Suprapubic skin (tissue), 4 donors: Measurements from ENCODE around the gene PWWP2B. TPM values are rescaled to one million over a fixed set of nuclear protein-coding genes. Genes with fewer than 3 reads are reported as not detected.
A peak's percentile ranks its signal among the peaks of the same experiment; 100 is the strongest.

ENCODE experiments used
- DNase-seq, 2 donors: peaks; one replicate each; pipeline ENCODE4 v3.0.0-alpha.2; 2019; ENCODE audit warnings: low spot score in 2 of 2
- H3K27ac ChIP-seq: fragments of 200-600 bp; sonication (generic); one replicate; pipeline ENCODE4 v1.5.1; 2019
- H3K27me3 ChIP-seq: fragments of 200-600 bp; sonication (generic); one replicate; pipeline ENCODE4 v1.5.1; 2019
- H3K36me3 ChIP-seq: fragments of 200-600 bp; sonication (generic); one replicate; pipeline ENCODE4 v1.5.1; 2019
- H3K4me1 ChIP-seq: fragments of 200-600 bp; sonication (generic); one replicate; pipeline ENCODE4 v1.5.1; 2019
- H3K4me3 ChIP-seq: fragments of 200-600 bp; sonication (generic); one replicate; pipeline ENCODE4 v1.5.1; 2019; ENCODE audit warnings: mild to moderate bottlenecking
- H3K9me3 ChIP-seq: fragments of 200-600 bp; sonication (generic); one replicate; pipeline ENCODE4 v1.5.1; 2019
- EP300 ChIP-seq: sonication (generic); formaldehyde crosslinking; IDR thresholded peaks from one replicate; pipeline ENCODE4 v1.6.1; 2017; ENCODE audit warnings: antibody characterized with exemption
- POLR2A ChIP-seq, 2 donors: fragments of 450-650 bp; IDR thresholded peaks; one replicate each; pipeline ENCODE4 v1.6.1; 2017; ENCODE audit warnings: antibody characterized with exemption in 2 of 2, mild to moderate bottlenecking in 2 of 2, moderate library complexity in 2 of 2
- POLR2AphosphoS5 ChIP-seq, 3 donors: sonication (generic); formaldehyde crosslinking; IDR thresholded peaks; one replicate each; pipeline ENCODE4 v1.6.1; 2017; ENCODE audit warnings: antibody characterized with exemption in 3 of 3
- WGBS: methylation state at CpG from one replicate; pipeline ENCODE4 v1.1.5; 2018; 5-methylcytosine and 5-hydroxymethylcytosine counted together
- total RNA-seq, 4 donors: library from RNA; depleted of rRNA; stranded (reverse); fragments of >200 nt; gene quantifications; one replicate each; pipeline ENCODE4 v1.1.0, GENCODE V29; 2016
- TF ChIP-seq, protein P1 (sequence below), 2 donors: fragments of 200-600 bp in 1 of 2; fragments of 450-650 bp in 1 of 2; sonication (generic) in 1 of 2; IDR thresholded peaks; one replicate each; pipeline ENCODE4 v1.5.1; 2016 to 2019; ENCODE audit warnings: antibody characterized with exemption in 2 of 2, mild to moderate bottlenecking in 1 of 2, moderate library complexity in 1 of 2

The PWWP2B gene
- total RNA-seq, 4 donors from 2014 or later: 15.2 to 19.4 (median 18.3) TPM

DNA sequence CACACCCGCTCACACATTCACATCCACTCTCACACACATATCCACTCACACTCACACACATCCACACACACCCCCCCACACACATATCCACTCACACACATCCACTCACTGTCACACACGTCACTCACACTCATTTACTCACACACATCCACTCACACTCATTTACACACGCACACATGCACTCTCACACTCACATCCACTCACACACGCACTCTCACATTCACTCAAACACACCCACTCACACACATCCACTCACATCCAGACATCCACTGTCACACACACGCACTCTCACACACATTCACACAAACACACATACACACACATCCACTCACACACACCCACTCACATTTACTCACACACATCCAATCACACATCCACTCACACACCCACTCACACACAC, 18.3 kb downstream of the PWWP2B start:
- TF ChIP-seq POLR2A (IDR thresholded peaks at IDR 0.05) (no peak), POLR2AphosphoS5 (IDR thresholded peaks at IDR 0.05) (no peak), EP300 (no peak)
- TF ChIP-seq, protein P1, sequence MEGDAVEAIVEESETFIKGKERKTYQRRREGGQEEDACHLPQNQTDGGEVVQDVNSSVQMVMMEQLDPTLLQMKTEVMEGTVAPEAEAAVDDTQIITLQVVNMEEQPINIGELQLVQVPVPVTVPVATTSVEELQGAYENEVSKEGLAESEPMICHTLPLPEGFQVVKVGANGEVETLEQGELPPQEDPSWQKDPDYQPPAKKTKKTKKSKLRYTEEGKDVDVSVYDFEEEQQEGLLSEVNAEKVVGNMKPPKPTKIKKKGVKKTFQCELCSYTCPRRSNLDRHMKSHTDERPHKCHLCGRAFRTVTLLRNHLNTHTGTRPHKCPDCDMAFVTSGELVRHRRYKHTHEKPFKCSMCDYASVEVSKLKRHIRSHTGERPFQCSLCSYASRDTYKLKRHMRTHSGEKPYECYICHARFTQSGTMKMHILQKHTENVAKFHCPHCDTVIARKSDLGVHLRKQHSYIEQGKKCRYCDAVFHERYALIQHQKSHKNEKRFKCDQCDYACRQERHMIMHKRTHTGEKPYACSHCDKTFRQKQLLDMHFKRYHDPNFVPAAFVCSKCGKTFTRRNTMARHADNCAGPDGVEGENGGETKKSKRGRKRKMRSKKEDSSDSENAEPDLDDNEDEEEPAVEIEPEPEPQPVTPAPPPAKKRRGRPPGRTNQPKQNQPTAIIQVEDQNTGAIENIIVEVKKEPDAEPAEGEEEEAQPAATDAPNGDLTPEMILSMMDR (IDR thresholded peaks at IDR 0.05): no peak
- Histone ChIP-seq H3K9me3 (no peaks in the 10 kb centered on the region), H3K27ac (no peak overlapping the region), H3K4me3 (no peak overlapping the region), H3K4me1 (peaks cover 91% of the 10 kb centered on the region), H3K27me3 (no peaks in the 10 kb centered on the region), H3K36me3 (peaks cover 3% of the 10 kb centered on the region)
- no peak for DNase-seq
- WGBS: 92% methylated on average over 5 of the region's 5 CpGs

DNA sequence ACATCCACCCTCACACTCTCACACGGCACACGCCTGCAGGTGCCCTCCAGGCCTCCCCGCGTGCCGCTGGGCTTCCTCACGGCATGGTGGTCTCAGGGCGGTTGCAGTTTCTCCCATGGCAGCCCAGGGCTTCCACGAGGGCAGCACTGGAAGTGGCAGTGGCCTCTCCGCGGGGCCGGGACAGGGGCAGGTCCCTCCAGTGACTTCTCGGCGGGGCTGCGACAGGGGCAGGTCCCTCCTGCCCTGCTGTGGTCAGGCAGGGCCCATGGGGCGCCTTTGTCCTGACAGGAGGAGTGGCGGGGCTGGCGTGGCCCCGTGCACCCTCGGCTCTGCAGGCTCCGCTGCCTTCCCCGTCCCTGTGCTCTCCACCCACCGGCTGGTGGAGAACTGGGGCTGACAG, 19.0 kb downstream of the PWWP2B start:
- no peak overlapping the region for H3K27ac ChIP-seq

DNA sequence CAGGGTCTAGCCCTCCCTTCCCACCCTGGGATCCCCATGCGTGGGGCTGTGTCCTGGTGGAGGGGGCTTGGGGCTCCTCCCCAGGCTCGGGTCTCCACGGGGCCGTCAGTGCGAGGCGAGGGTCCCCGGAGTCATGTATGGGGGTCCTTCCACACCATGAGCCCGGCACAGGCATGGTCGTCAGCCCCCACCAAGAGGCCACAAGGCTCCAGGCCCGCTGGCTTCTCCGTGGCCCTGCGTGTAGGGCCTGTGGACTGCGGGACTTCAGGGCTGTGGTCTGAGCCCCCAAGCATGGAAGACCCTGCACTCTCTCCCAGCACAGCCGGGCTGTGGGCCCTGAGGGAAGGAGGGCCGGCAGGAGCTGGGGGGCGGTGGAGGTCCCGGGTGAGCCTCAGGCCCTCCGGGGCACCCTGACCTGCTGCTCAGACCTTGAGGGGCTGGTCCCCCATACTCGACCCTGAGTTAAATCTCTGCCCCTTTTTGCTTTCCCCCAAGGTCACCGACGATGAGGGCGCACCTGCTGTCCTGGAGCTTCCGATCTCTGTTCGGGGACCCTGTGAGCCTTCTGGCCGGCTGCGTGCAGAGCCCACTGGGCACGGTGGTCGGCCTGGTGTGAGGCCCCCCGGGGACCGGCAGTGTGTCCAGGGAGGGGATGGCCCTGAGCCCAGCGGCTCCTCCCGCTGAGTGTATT, 19.7 kb downstream of the PWWP2B start:
- peak overlapping the region; percentile 88 for H3K27ac ChIP-seq
- 92% methylated on average over 24 of the region's 32 CpGs for WGBS
- H3K27me3 ChIP-seq: no peaks in the 10 kb centered on the region
- H3K4me1 ChIP-seq: peaks cover 91% of the 10 kb centered on the region
- no peaks in the 10 kb centered on the region for H3K9me3 ChIP-seq
- H3K36me3 ChIP-seq: peaks cover 3% of the 10 kb centered on the region
- H3K4me3 ChIP-seq: no peak overlapping the region
- no peak for DNase-seq
- TF ChIP-seq EP300 (no peak), POLR2A (IDR thresholded peaks at IDR 0.05) (no peak), POLR2AphosphoS5 (IDR thresholded peaks at IDR 0.05) (no peak)
- TF ChIP-seq, protein P1 (IDR thresholded peaks at IDR 0.05): no peak

More for the DNA sequence above, 19.0 kb downstream of the PWWP2B start:
- no peaks in the 10 kb centered on the region for H3K9me3 ChIP-seq
- peaks cover 3% of the 10 kb centered on the region for H3K36me3 ChIP-seq
- DNase-seq: no peak
- 96% methylated on average over 13 of the region's 22 CpGs for WGBS
- TF ChIP-seq EP300 (no peak), POLR2A (IDR thresholded peaks at IDR 0.05) (no peak), POLR2AphosphoS5 (IDR thresholded peaks at IDR 0.05) (no peak)
- TF ChIP-seq, protein P1 (IDR thresholded peaks at IDR 0.05): no peak
- peaks cover 91% of the 10 kb centered on the region for H3K4me1 ChIP-seq
- H3K27me3 ChIP-seq: no peaks in the 10 kb centered on the region
- H3K4me3 ChIP-seq: no peak overlapping the region

DNA sequence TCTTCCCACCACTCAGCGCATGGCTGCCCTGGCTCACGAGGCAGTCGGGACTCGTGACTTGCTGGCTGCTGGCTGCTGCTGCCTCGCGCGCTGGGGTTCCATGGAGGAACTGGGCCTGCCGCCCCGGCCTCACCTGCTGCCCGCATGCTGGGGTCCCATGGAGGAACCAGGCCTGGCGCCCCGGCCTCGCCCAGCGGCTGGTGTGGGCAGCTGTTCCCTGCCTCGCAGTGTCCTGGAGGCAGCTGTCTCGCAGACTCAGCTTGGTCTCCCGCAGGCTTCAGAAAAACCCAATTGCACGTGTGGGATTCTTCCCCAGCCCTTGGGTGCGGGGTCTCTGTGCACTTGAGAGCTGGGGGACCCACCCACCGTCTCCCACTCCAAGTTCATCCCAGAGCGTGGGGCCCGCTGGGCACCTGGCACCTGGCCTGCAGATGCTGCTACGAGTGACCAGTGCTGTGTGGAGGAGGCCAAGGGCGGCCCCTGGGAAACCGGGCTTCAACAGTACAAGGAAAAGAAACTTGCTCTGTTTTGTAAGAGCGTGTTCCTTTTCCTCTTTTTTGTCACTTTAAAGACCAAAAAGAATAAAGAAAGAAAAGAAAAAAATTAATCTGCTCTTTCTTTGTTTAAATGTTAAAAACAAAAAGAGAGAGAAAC, 20.4 kb downstream of the PWWP2B start:
- TF ChIP-seq POLR2AphosphoS5 (IDR thresholded peaks at IDR 0.05) (no peak), EP300 (no peak), POLR2A (IDR thresholded peaks at IDR 0.05) (no peak)
- TF ChIP-seq, protein P1 (IDR thresholded peaks at IDR 0.05): no peak
- Histone ChIP-seq H3K27ac (peak overlapping the region; percentile 88), H3K36me3 (peaks cover 3% of the 10 kb centered on the region), H3K4me1 (peaks cover 91% of the 10 kb centered on the region), H3K9me3 (no peaks in the 10 kb centered on the region), H3K4me3 (no peak overlapping the region), H3K27me3 (no peaks in the 10 kb centered on the region)
- 90% methylated on average over 8 of the region's 26 CpGs for WGBS
- DNase-seq: no peak

DNA sequence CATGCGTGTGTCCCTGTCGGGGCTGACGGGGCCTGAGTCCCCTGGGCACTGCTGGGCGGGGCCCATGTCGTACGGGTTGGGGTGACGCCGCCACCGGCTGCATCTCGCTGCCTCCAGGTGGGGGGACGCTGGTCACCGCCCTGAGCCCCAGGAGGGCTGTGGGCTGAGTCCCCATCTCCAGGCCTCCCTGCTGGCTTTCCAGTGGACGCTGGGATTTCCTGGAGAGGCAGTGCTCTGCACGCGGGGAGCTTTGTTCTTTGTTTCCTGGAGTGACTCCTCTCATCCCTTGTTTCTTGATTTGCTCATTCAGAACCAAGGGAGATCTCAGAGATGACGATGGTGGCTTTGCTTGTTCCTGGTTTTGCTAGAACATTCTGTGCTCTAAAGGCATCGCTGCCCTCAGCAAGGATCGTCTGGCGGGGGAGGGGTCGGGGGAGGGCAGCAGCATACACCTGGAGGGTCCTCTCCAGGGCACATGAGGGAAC, 21.0 kb downstream of the PWWP2B start:
- 68% methylated on average over 17 of the region's 20 CpGs for WGBS
- DNase-seq: no peak
- Histone ChIP-seq H3K27me3 (no peaks in the 10 kb centered on the region), H3K9me3 (no peaks in the 10 kb centered on the region), H3K36me3 (peaks cover 3% of the 10 kb centered on the region), H3K4me1 (peaks cover 91% of the 10 kb centered on the region), H3K4me3 (no peak overlapping the region), H3K27ac (peak overlapping the region; percentile 88)
- TF ChIP-seq, protein P1 (IDR thresholded peaks at IDR 0.05): no peak
- TF ChIP-seq POLR2AphosphoS5 (IDR thresholded peaks at IDR 0.05) (no peak), EP300 (no peak), POLR2A (IDR thresholded peaks at IDR 0.05) (no peak)
